H1 (cell line): Measurements from ENCODE around the gene PTPRG. TPM values are rescaled to one million over a fixed set of nuclear protein-coding genes. Genes with fewer than 3 reads are reported as not detected.

ENCODE experiments used
- ASH2L ChIP-seq: fragments of 200-600, 300-600 bp; sonication (generic); IDR thresholded peaks from one replicate; pipeline ENCODE4 v1.7.1; 2017; ENCODE audit warnings: low read length
- CBX5 ChIP-seq: fragments of 300-800, 300-1000 bp; sonication (generic); IDR thresholded peaks from 2 replicates; pipeline ENCODE4 v1.7.1; 2016; ENCODE audit warnings: antibody characterized with exemption, low read length, low read depth
- FOSL1 ChIP-seq: IDR thresholded peaks from 2 replicates; pipeline ENCODE4 v1.6.1; 2011; ENCODE audit warnings: mild to moderate bottlenecking, low read depth, low read length, moderate library complexity; ENCODE audit not compliant: insufficient read depth
- SIN3A ChIP-seq, 2 experiments: IDR thresholded peaks in 1 of 2; conservative IDR thresholded peaks in 1 of 2; 2 replicates each; pipeline ENCODE4 v1.6.1; 2011 to 2012; ENCODE audit warnings: low read length in 2 of 2, improper control_type of control experiment in 1 of 2, low read depth in 1 of 2, mild to moderate bottlenecking in 1 of 2
- ZNF274 ChIP-seq: IDR thresholded peaks from 2 replicates; pipeline ENCODE4 v1.7.0; 2012; ENCODE audit warnings: low read length, borderline replicate concordance; ENCODE audit errors: extremely low read depth
- polyA plus RNA-seq, 7 experiments: library from polyadenylated mRNA; depleted of rRNA in 3 of 7; stranded (reverse) in 5 of 7; unstranded in 2 of 7; fragments of >200 nt in 5 of 7; fragments of 200-250 nt in 2 of 7; gene quantifications; 1 replicate in 5 of 7; 2 replicates in 1 of 7; 4 replicates in 1 of 7; pipeline versions ENCODE4 v1.2.1 to v1.2.3, GENCODE V29; 2011 to 2013; ENCODE audit warnings: missing spikeins in 2 of 7, mixed read lengths in 2 of 7
- total RNA-seq: library from RNA; stranded (reverse); fragmentation: NEBNext Ultra II Directional; extraction: Animal tissue kit (Norgen Biotek cat#: 25700); gene quantifications from 2 replicates; pipeline ENCODE4 v1.2.1, GENCODE V29; 2021

The PTPRG gene
- total and polyA plus RNA-seq, 2 of the 8 experiments (the other 6 are each of a cell fraction or from before 2014, with no cell fraction given): 23.3 to 96.2 TPM

- TF ChIP-seq FOSL1 (no peak), ASH2L (no peak), SIN3A (conservative IDR thresholded peaks at IDR 0.05 in 1 of 2, IDR thresholded peaks at IDR 0.05 in 1 of 2; ENCODE audit: low read depth in 1 of 2, low read length in 2 of 2) (no peak), ZNF274 (no peak), CBX5 (no peak)
Measured at GRCh38 chr3:61777483-61777882, 216.1 kb downstream of the PTPRG start (continued).
